Progenitor cell of endocrine pancreas (in vitro differentiated cells): Measurements from ENCODE around the gene PSMC3. TPM values are rescaled to one million over a fixed set of nuclear protein-coding genes. Genes with fewer than 3 reads are reported as not detected.

ENCODE experiments used
- DNase-seq: peaks from one replicate; pipeline ENCODE4 v3.0.0; 2021; ENCODE audit warnings: low spot score; ENCODE audit not compliant: unreplicated experiment
- H3K27ac Mint-ChIP-seq: 2 replicates; pipeline ENCODE4 v1.8.0; 2021; ENCODE audit warnings: mild to moderate bottlenecking, moderate library complexity, mixed read lengths
- H3K27me3 Mint-ChIP-seq: 2 replicates; pipeline ENCODE4 v1.8.0; 2021; ENCODE audit warnings: mixed read lengths
- H3K36me3 Mint-ChIP-seq: 2 replicates; pipeline ENCODE4 v1.8.0; 2022; ENCODE audit warnings: mixed read lengths; ENCODE audit not compliant: insufficient read depth
- H3K4me1 Mint-ChIP-seq: 2 replicates; pipeline ENCODE4 v1.8.0; 2021; ENCODE audit warnings: low read depth, mixed read lengths
- H3K4me3 Mint-ChIP-seq: 2 replicates; pipeline ENCODE4 v1.8.0; 2021; ENCODE audit warnings: low read depth, mild to moderate bottlenecking, moderate library complexity, mixed read lengths
- H3K9me3 Mint-ChIP-seq: 2 replicates; pipeline ENCODE4 v1.8.0; 2021; ENCODE audit warnings: low read depth, mixed read lengths
- total RNA-seq: library from RNA; stranded (reverse); gene quantifications from 2 replicates; pipeline ENCODE4 v1.2.1, GENCODE V29; 2021
- TF ChIP-seq, protein P1 (sequence below): fragments of 200-600 bp; sonication (generic); IDR thresholded peaks from one replicate; pipeline ENCODE4 v1.5.0; 2021; ENCODE audit warnings: antibody characterized with exemption, mild to moderate bottlenecking; ENCODE audit not compliant: unreplicated experiment

PSMC3 gene
- total RNA-seq, 1 donor from 2014 or later: 103 TPM

DNA sequence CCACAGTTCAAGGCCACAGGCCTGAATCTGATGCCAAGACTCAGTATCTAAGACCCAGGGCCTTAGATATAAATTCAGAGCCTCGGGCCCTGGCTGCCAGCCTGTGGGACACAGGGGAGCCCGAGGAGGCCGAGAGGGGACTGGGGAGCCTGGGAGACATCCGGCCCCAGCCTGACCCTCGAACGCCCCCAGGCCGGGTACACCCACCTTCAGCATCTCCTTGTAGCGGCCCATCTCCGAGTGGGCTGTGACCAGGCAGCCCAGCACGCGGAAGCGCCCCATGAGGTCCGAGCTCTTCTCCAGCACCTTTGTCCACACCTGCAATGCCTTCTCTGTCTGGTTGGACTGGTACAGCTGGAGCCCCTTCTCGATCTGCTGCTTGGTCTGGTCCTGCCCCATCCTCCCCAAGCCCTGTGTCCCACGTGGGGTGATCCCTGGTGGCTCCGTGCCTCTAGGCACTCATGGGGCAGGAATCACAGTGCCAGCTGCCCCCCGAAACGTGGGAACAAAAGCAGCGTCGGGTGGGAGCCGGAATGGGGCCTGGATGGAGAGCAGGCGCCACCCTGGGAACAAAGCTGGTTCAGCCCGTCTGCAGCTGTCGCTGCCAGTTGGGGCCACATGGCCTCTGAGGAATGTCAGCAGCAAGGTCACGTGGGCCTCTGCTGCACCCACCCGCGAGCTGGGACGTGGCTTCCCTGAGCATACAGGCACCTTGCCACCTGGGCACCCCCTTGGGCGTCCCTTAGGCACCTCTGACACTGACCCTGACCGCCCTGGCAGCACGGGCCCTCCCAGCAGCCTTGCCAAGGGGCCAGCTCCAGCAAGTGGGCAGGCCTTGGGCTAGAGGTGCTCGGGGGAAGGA, 22.6 kb upstream of the PSMC3 start, which contains the start of gene RAPSN:
Gene RAPSN, minus strand, starts transcription at position 571 of the 862 bp plus-strand sequence. Its CDS starts 172 bp downstream, at position 399.
- H3K9me3 Mint-ChIP-seq: no peaks in the 10 kb centered on the region
- no peaks in the 10 kb centered on the region for H3K4me1 Mint-ChIP-seq
- no peak within 1 kb of the TSS for H3K4me3 Mint-ChIP-seq
- DNase-seq: no peak
- no peaks in the 10 kb centered on the region for H3K27me3 Mint-ChIP-seq
- H3K27ac Mint-ChIP-seq: no peak within 1 kb of the TSS
- H3K36me3 Mint-ChIP-seq: no peaks in the 10 kb centered on the region
- TF ChIP-seq, protein P1, sequence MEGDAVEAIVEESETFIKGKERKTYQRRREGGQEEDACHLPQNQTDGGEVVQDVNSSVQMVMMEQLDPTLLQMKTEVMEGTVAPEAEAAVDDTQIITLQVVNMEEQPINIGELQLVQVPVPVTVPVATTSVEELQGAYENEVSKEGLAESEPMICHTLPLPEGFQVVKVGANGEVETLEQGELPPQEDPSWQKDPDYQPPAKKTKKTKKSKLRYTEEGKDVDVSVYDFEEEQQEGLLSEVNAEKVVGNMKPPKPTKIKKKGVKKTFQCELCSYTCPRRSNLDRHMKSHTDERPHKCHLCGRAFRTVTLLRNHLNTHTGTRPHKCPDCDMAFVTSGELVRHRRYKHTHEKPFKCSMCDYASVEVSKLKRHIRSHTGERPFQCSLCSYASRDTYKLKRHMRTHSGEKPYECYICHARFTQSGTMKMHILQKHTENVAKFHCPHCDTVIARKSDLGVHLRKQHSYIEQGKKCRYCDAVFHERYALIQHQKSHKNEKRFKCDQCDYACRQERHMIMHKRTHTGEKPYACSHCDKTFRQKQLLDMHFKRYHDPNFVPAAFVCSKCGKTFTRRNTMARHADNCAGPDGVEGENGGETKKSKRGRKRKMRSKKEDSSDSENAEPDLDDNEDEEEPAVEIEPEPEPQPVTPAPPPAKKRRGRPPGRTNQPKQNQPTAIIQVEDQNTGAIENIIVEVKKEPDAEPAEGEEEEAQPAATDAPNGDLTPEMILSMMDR: no peak

DNA sequence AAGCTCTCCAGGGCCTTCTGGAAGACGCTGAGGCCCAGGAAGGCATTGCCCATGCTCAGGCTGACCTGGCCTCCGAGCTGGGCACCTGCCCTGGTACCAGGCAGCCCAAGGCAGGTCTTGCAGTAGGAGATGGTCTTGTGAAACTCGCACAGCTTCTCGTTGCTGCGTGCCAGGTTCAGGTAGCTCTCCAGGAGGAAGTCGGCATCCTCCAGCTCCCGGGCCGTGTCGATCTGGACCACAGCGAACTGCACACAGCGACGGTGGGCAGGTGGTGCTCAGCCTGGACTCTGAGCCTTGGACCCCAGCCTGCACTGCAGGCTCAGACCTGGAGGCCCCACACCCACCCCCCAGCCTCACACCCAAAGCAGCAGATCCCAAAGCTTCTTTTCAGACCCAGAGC, 21.7 kb upstream of the PSMC3 start:
- no peak for DNase-seq
- Mint-ChIP-seq H3K9me3 (no peaks in the 10 kb centered on the region), H3K4me1 (no peaks in the 10 kb centered on the region), H3K4me3 (no peak overlapping the region), H3K36me3 (no peaks in the 10 kb centered on the region), H3K27ac (no peak overlapping the region), H3K27me3 (no peaks in the 10 kb centered on the region)
- TF ChIP-seq, protein P1: no peak

- Mint-ChIP-seq H3K4me3 (no peak overlapping the region), H3K27ac (peak overlapping the region; percentile 6), H3K36me3 (no peaks in the 10 kb centered on the region), H3K9me3 (no peaks in the 10 kb centered on the region), H3K4me1 (no peaks in the 10 kb centered on the region), H3K27me3 (no peaks in the 10 kb centered on the region)
- TF ChIP-seq, protein P1: no peak
- no peak for DNase-seq
Observed at GRCh38 chr11:47446833-47447232, 20.6 kb upstream of the PSMC3 start.

DNA sequence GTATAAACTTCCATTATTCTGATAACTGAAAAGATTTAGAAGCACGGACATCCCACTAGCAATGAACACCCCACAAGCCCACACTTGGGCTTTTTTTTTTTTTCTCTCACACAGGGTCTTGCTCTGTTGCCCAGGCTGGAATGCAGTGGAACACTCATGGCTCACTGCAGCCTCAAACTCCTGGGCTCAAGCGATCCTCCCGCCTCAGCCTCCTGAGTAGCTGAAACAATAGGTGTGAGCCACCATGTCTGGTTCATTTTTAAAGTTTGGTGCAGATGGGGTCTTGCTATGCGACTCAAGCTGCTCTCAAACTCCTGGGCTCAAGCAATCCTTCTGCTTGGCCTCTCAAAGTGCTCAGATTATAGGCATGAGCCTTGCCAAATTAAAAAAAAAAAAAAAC, 19.6 kb upstream of the PSMC3 start:
- H3K4me3 Mint-ChIP-seq: no peak overlapping the region
- H3K27me3 Mint-ChIP-seq: no peaks in the 10 kb centered on the region
- no peak for DNase-seq
- H3K9me3 Mint-ChIP-seq: no peaks in the 10 kb centered on the region
- TF ChIP-seq, protein P1: no peak
- H3K4me1 Mint-ChIP-seq: no peaks in the 10 kb centered on the region
- H3K36me3 Mint-ChIP-seq: no peaks in the 10 kb centered on the region
- no peak overlapping the region for H3K27ac Mint-ChIP-seq

GRCh38 chr11:47443817-47444216, 17.6 kb upstream of the PSMC3 start:
- Mint-ChIP-seq H3K36me3 (no peaks in the 10 kb centered on the region), H3K4me3 (no peak overlapping the region), H3K27me3 (no peaks in the 10 kb centered on the region), H3K27ac (no peak overlapping the region), H3K9me3 (no peaks in the 10 kb centered on the region), H3K4me1 (no peaks in the 10 kb centered on the region)
- no peak for DNase-seq
- TF ChIP-seq, protein P1: no peak
